ENCODE data around the gene PITRM1. TPM values are rescaled to one million over a fixed set of nuclear protein-coding genes. Genes with fewer than 3 reads are reported as not detected.

The PITRM1 gene
- total RNA-seq, 1 experiment from 2014 or later = 134 TPM

DNA sequence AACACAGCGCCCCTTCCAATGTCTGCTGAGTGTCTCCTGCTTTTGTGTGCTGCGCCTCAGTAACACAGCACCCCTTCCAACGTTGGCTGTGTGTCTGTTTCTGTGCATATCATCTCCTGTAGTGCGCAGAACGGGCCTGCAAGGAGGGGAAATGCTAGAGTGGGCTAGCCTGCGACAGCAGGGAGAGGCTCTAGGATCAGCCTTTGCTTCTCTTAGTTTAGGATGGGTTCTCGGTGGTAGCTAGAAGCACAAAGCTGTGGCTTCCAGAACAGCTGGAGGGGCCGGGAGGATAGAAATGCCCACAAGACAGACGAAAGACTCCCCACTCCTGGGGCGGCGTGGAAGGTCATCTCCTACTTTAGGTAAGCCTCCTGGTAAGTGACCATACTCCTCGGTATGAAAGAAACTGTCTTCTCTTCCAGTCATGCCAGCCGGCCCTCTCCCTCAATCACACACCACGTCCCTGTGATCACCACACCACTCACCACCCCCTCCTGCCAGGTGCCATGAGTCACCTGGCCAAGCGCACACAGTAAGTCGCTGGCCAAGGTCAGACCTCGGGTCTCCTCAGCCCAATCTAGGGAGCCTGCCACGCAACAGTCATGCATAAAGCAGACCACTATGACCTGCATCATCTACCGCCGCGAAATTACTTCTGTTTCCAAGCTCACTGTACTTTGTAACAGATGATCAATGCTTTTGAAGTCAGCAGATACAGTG, 4.8 kb downstream of the PITRM1 start:
- no peak for DNase-seq (ENCODE audit: low read depth)

DNA sequence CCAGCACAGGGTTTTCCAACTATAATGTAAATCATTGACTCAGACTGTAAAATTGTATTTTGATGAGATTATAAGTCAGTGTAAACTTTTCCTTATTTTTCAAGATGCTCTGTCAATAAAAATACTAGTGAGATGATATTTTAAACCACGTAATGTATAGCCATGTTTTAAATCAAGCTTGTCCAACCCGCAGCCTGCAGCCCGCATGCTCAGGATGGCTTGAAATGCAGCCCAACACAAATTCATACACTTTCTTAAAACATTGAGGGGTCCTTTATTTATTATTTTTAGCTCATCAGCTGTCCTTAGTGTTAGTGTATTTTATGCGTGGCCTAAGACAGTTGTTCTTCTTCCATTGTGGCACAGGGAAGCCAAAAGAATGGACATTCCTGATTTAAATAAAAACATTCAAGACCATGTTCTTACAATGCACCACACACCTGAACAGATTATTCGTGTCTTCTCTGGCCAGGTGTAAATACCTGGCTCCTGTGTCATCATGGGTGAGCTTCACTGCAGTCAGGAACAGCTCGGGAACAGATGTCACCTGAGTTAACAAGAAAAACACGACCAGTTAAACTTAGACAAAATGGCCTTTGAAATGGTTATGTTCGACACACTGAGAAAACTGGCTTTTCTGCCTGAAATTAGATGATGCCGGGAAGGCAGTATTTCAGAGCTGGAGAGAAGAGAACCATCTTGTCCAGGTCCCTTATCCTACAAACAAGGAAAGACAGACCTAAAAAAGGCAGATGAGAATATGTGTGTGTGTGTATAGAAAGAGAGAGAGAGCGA, 5.9 kb downstream of the PITRM1 start:
- no peak for DNase-seq (ENCODE audit: low read depth)

DNA sequence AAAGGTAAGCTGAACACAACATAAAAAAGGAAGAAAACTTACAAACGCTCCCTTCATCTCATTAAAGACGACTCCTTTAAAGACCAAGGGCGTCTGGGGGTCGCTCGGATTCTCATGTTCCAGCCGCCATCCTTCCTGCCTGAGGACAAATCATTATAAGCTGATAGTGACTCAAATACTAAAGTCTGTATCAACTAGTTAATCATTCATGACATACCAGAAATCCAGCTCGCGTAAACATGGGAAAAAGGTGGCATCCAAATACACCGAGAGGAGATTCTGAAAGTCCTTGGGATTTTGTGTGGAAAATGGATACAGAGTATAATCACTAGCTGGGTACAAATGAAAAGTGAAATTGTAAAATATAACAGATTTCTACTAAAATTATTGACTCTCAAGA, 7.4 kb downstream of the PITRM1 start:
- DNase-seq (ENCODE audit: low read depth) = no peak

DNA sequence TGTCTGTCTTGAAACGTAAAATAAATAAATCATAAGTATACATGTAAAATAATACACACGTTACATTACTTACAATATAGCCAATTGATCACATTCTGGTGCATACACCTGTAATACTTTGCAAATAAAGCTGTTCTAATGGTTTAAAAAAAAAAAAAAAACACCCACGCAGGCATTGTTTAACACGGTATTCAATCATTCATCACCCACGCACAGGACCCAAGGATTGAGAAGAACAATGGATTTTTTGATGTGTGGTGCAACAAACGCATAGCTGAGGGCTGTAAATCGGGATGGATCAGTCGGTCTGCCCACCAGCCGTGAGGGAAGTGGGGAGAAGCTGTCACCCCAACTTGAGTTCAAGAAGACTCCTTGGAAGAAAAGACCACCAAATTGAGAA, 8.7 kb downstream of the PITRM1 start:
- DNase-seq (ENCODE audit: low read depth) = no peak

DNA sequence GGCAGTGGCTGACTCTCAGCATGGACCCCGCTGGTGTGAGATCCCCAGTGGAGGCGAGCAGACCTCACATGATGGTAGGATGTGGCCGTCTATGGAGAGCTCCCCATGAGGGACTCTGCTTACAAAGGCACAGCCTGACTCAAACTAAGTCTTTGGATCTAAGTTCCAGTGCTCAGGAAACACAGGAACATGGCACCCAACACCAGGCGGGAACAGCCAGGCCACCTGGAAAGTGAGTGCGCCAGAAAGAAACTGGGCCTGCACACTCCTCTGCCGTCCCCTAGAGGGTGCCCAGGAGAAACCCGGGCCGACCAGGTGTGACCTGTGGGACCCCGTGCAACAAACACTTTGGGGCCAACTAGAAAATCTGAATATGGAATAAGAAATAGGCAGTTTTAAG, 10.0 kb downstream of the PITRM1 start:
- no peak for DNase-seq (ENCODE audit: low read depth)

DNA sequence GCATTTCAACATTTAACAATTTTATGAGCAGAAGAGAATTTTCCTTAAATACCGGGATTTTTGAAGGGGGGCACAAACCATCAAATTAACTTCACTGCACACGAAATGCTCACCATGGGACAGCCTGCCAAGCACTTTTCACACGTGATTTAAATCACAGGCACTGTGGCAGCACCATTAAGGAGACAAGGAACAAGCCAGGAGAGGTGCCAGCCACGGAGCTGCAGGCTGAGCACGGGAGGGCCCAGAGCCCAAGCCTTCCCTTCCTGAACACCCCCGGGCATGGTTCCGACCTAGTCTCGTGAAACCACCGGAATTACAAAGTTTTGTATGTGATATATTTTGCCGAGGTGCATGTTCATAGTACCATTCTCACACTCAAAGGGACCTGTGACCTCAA, 13.4 kb downstream of the PITRM1 start:
- no peak for DNase-seq (ENCODE audit: low read depth)

DNA sequence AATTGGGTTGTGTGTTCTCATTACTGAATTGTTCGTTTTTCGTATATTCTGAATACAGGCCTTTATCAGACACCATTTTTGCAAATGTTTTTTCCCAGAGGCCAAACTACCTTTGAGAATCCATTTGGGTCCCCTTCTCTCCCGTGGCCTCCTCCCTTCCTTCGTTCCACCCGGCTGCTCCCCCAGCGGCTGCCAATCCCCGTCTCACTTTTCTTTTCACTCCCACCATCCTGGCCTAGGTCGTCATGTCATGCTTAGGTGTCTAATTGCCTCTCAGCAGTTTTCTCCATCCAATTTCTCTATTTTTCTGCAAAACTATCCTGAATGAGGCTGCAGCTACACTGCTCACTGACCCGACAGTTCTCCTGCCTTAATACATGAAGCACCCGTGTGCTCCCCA, 17.9 kb downstream of the PITRM1 start:
- DNase-seq (ENCODE audit: low read depth) = no peak

DNA sequence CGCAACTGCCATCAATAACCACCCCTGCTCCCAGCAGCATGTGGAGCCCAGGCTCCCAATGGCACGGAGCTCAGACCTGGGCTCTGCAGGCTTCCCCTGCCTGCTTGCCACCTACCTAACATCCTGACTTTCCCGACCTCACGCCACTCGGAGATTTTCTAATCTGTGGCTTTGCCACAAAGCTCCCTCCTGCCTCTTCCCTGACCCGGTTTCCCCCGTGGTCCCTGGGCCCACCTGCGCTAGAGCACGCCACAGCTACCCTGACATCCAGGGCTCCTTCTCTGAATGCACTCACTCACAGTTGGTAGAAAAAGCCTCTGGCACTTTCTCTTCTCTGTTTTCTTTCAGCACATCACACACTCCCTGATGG, 20.0 kb downstream of the PITRM1 start:
- DNase-seq (ENCODE audit: low read depth) = no peak

DNA sequence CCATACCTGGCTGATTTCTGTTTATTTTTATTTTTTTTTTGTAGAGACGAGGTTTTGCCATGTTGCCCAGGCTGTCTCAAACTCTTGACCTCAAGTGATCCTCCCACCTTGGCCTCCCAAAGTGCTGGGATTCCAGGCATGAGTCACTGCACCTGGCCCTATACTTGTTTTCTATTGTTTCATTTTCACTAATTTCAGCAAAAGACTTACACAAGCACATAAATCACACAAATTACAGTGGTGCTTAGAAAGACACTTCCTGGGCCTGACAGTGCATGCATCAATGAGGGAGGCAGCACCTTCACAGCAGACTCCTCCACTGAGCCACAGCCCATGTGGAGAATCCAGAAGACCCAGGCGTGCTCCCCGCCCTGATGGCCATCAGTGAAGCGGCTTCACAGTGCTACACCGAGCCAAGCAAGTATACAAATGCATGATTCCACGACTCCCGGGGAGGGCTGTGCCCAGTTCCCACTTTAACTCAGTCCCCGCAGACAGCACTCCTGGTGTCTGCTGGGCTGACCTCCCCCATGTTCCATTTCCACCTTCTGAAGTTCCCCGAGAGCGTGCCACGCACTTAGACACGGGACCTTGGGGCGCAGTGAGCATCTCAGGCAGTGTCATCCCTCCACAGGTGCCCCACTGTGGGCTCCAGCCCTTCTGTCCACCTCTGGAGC, 20.6 kb downstream of the PITRM1 start:
- DNase-seq (ENCODE audit: low read depth) = no peak

DNA sequence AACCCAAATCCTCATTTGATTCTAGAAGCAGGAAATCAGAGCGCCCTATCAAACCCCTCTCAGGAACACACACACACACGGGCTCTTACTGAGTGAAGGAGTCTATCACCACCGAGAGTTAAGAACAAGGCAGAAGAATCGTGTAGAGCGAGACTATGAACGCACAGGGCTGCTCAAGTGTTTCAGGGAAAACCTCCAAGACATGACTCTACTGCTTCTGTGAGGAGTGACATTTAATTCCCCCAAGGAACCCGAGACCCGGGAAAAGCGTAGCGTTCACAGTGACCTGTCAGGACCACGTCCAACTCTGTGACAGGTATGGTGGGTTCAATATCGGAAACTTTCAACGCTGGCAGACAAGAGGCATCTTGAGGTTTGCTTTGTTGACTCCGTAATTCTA, 21.6 kb downstream of the PITRM1 start:
- DNase-seq (ENCODE audit: low read depth) = no peak

DNA sequence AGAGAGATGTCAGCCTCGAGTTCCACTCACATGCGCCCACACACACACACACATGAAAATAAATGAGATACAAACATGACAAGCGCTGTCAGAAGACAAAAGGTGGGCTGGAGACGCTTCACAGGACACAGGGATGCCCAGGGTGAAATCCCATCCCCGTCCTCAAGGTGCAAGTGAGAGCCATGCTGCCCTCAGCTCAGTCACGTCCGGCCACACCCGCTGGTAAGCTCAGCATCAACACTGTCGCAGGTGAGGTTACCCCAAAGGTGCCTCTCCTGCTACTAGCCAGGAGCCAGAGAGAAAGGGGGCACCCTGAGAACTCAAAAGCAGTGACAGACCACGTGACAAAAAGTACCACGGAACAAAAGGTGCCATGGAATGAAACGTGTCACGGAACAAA, 22.2 kb downstream of the PITRM1 start:
- DNase-seq (ENCODE audit: low read depth) = no peak

DNA sequence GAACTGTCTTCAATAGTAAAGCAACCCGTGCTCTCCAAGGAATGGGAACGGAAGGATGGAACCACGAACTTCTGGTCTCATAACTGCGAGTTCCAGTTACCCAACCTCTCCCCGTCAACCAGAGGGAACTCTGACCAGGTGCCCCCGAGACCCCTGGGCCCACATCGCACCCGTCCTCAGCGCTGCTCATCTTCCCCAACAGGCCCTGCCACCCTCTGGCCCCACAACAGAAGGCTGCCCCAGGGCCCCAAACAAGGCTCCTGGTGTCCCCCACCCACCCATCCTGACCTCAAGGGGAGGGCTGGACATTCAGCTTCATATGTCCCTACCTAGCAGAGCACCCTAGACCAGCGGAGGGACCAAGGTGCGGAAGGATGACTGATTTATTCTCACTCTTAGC, 22.7 kb downstream of the PITRM1 start:
- no peak for DNase-seq (ENCODE audit: low read depth)

DNA sequence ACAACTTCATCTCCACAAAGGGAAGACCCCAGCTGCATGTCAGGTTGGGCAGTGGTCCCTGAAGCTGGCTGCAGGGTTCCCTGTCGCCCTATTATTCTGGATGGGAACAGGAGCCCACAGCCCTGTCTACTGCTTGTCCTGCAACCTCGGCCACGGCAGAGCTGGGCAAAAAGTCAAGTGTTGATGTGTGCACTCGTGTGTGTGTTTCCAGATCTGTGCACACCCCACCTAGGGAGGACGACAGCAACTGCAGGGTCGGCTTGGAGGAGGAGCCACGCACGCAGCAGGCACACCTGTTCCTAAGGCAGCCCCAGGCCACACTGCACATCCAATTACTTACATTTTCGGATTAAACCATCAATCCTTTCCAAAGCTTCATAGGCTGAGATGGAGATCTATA, 23.6 kb downstream of the PITRM1 start:
- no peak for DNase-seq (ENCODE audit: low read depth)

DNA sequence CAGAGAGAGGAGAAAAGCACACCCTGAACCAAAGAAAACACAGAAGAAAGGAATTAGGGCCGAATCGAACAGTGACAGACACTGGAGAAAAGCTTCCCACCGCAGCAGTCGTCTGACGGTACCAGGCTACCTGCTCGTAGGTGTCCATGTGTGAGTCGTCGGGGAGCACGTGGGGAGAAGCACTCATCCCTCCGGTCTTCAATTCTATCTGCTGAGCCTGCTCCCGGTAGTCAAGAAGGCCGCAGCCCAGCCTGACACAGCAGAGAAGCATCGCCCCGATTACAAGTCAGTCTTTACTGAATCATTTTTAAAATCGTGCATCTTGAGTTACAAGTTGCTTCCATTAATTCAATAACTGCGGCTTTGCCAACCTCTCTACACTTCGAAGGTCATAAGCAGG, 24.5 kb downstream of the PITRM1 start:
- no peak for DNase-seq (ENCODE audit: low read depth)

DNA sequence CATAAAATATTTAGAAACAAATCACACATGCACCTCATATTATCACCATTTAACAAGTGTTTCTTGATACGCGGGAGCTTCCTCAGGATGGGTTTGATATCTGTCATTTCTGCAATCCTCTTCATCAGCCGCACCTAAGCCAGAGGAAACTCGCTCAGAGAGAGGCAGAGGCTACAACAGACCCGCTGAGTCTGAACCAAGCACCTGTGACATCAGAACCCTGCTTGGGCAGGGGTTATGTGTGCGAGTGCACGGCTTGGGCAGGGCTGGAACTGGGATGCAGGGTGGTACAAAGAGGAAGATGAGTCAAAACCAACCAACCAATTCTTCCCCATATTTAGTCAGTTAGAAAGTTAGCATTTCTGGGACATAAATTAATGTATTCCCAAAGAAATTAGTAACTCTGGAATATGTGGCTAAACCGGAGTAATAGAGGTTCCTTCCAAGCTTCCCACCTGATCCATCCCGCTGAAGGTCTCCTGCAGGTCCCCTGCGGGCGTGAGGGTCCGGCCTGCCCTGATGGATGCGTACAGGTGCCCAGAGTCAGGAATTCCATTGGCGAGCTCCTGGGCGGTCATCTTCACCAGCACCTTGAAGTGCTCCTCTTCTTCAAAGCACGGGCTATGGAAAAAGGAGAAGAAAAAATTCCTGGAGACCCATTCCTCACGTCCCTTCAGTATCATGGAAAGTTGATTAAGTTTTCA, 25.3 kb downstream of the PITRM1 start:
- DNase-seq (ENCODE audit: low read depth) = no peak

DNA sequence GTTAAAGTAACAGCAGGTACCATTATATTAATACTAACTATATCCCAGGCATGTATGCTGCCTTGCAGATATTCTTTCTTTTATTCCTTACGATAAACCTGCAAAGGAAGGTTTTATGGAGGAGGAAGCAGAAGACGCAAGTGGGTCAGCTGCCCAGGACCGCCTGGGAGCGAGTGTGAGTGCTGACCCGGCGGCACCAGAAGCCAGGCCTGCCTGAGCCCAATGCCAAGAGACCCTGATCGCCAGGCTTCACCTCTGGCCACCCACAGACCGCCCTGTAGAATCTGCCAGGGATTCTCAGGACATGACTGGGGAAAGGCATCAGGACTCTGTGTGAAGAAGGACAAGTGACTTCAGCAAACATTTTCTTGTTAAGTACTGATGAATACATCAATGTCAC, 26.3 kb downstream of the PITRM1 start:
- no peak for DNase-seq (ENCODE audit: low read depth)

DNA sequence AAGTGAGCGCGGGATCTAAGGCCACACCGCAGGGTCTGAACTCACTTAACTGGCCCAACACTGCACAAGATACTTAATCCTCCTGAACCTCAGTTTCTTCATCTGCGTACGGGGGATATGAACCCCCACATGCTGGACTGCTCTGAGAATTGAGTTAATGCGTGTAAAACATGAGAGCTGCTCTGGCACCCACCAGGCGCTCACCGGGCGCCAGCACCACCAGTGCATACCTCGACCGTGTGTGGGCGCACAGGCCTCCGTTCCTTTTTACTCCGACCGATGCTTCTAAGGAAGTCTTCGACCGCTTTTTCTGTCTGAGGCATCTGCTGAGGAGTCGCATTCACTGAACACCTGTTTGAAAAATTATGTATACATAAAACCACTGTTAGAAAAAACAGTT, 27.2 kb downstream of the PITRM1 start:
- no peak for DNase-seq (ENCODE audit: low read depth)

DNA sequence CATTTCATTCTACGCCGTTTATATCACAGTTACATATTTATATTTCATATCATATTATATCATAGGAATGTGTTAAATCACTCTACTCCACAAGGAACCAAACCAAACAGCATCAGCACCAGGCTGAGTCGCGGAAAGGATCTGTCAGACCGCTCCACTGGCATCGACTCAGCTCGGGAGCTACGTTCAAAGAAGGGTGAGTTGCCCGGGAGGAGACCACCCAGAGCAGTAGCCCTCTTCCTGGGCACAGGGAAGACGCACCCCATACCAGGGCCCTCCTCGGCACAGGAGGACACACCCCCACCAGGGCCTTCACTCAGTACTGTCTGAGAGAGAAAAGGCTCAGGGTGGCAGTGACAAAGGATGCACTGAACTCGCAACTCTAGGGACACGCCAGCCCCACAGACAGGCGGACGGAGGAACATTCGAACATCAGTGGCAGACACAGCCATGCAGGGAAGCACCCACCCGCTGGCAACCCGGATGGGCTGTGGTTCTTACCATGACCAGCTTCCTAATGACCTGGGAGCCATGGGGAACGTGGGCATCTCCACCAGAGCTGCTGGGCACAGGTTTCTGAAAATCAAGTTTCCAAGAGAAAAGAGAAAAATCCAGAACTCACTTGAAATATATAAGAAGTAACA, 28.7 kb downstream of the PITRM1 start:
- no peak for DNase-seq (ENCODE audit: low read depth)

DNA sequence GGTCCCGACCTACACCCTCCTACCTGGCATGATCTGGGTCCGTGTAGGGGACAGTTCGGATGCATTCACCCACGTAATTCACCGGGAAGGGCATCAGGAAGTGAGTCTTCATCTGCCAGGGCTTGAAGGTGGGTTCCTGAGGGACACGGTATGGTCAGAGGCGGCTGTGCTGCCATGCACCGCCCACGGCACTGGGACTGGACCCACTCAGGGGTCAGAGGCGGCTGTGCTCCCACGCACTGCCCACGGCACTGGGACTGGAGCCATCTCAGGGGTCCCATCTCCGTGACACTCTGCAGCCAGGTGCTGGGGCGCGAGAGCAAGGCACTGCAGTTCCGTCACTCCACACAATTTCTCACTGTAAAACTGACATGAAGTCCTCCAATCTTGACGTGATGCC, 29.2 kb downstream of the PITRM1 start:
- DNase-seq (ENCODE audit: low read depth) = no peak

DNA sequence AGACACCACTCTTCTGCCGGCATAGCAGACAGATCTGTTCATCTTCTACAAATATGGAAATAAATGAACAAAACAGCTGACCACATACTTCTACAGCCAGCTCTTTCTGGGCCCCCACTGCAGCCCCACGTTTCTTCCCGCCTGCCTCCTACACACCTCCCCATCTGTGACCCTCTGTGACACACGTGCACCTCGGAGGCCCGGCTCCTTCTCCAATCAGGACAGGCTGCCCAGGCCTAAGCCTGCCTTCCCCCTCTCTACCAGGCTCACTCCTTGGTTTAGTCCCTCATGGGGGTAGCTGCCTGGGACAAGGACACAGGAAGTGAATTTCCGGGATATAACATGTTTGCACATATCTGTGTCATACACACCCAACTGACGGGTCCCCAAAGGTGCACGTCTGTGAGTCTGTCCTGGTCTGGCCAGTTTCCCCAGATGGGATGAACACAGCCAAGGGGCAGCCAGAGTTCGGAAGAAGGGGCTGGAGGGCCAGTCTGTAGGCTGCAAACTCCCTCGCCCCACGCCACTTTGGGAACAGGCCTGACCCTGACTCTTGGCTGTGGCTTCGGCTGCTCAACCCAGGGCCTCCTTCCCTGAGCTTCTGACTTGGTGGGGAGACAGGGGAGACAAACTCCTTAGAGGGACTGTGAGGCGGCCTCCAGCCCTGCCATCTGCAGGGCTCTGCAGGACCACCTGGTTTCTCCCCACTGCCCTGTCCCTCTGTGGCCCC, 30.3 kb downstream of the PITRM1 start:
- DNase-seq (ENCODE audit: low read depth) = no peak
